TTC549 (cell line): ENCODE results near the gene CCDC68.
"Not testable (repeated sequence)": the region's sequence is repeated elsewhere in the genome, so short reads cannot be mapped to it uniquely, and the experiment has no call there.

Experiments used
- FAIRE-seq: peaks from 2 replicates; lab custom pipeline; 2012; peaks lifted over from hg19 to GRCh38; lab: Jason Lieb, UNC

The CCDC68 gene

GRCh38 chr18:54875063-54875462 is 84.2 kb downstream of the CCDC68 start:
- no peak for FAIRE-seq

- FAIRE-seq, result no peak
These were observed 85.4 kb downstream of the CCDC68 start for GRCh38 chr18:54873884-54874255.

GRCh38 chr18:54872681-54873080 is 86.6 kb downstream of the CCDC68 start:
- no peak for FAIRE-seq

DNA sequence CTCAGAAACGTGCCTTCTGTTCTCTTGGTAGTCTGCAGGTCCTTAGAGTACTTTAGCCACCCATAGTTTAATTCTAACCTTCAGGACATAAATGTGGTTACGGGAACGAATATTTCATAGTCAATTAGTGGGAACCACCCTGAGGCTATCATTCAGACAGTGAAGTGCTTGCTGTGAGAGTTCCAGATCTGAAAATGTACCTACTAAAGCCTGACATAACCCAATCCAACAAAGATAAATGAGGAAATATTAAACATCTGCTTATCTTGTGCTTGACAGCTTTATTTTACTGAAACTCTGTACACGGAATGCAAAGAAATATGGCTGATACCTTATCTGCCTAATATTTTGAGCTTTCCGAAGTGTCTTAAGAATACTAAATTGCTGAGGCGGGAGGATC is 88.0 kb downstream of the CCDC68 start:
- no peak for FAIRE-seq

DNA sequence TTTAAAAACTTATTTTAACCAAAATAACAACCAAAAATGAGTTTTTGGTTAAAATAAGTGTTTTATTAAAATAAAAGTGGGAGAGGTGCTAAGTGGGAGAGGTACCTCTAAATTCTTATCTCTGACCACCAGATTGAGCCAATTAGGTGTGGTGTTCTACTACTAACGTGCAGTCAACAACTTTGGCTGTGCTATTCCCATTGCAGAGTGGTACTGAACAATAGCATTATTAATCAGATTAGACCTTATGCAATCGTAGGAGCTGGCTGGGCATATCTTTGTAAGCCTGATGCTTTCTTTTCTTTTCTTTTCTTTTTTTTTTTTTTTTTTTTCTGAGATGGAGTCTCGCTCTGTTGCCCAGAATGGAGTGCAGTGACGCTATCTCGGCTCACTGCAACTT is 92.1 kb downstream of the CCDC68 start:
- no peak for FAIRE-seq

DNA sequence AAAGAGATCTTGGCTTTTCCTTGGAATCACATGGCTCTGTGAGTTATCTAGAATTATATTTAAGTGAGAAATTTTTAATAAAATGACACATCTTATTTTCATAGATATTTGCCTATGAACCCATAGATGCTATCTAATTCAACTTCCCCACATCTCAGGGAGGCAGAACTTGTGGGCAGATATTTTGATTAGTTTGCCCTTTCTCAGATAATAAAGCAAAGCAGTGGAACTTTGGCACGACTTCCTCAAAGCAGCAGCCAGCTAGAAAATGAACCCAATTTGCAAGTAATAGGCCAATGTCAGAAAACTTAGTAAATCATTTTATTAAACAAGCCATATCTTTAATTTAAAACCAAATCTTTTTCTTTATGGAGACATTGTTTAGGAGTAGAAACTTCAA is 98.3 kb downstream of the CCDC68 start:
- FAIRE-seq, result no peak

DNA sequence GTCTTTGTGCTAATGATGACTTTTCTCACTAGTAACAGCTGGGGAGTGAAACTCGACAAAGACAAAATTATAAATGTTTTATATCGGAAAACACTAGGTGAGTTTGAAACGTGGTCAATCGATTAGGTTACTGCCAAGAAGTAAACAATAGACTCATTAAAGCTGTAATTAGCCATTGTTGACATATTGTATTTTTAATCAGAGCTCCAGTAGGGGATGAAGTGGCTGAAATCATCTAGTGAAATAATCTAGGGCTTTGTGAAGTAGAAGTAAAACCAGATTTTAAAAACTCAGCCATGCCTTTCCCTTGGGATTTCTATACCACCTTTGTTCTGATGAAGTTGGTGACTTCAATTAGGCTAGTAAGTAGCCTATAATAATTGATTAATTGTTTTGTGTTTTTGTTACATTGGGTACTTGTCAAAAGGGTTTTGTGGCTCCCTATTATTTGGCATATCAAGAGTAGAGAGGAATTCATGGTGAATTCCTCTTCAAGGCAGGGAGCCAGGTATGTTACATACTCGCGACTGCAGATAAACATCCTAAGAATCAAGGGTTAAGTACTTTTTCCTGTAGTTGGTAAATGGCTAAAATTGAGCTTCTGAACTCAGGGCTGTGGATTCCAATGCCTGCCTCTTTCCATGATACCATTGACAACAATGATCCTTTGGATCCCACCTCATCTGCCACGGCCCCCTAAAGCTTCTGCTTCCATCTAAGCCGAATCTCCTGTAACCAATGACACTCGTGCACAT is 99.4 kb downstream of the CCDC68 start:
- FAIRE-seq, result no peak

GRCh38 chr18:54857499-54857898 is 101.8 kb downstream of the CCDC68 start:
- FAIRE-seq, result no peak

- no peak for FAIRE-seq
These were observed 103.1 kb downstream of the CCDC68 start for GRCh38 chr18:54856105-54856646.

- not testable (repeated sequence) for FAIRE-seq
These were observed 104.2 kb downstream of the CCDC68 start for GRCh38 chr18:54855050-54855449.

GRCh38 chr18:54852780-54853675 is 106.2 kb downstream of the CCDC68 start:
- no peak for FAIRE-seq
